HG02763 (cell line): ENCODE measurements around the gene LARP4.
"Not testable (repeated sequence)": the region's sequence is repeated elsewhere in the genome, so short reads cannot be mapped to it uniquely, and the experiment has no call there.

Source experiments
- ATAC-seq: cut with Tn5 transposase; IDR thresholded peaks from one replicate; pipeline ENCODE4 v1.9.1; 2021; ENCODE audit warnings: mild to moderate bottlenecking, moderate library complexity; ENCODE audit not compliant: unreplicated experiment

LARP4 gene

GRCh38 chr12:50521781-50522180 lies 121.1 kb downstream of the LARP4 start:
- ATAC-seq: not testable (repeated sequence)

- no peak for ATAC-seq
Observed at GRCh38 chr12:50523772-50524171, 123.1 kb downstream of the LARP4 start.

GRCh38 chr12:50524621-50525020 lies 123.9 kb downstream of the LARP4 start:
- no peak for ATAC-seq

GRCh38 chr12:50525422-50525821 lies 124.7 kb downstream of the LARP4 start:
- ATAC-seq: no peak

- no peak for ATAC-seq
Observed at GRCh38 chr12:50527359-50527726, 126.7 kb downstream of the LARP4 start.

GRCh38 chr12:50528800-50529199 lies 128.1 kb downstream of the LARP4 start:
- ATAC-seq: no peak

GRCh38 chr12:50529345-50529744 lies 128.7 kb downstream of the LARP4 start:
- ATAC-seq: no peak
